ENCODE results near the gene ADAMTSL1.
"Not testable (repeated sequence)": the region's sequence is repeated elsewhere in the genome, so short reads cannot be mapped to it uniquely, and the experiment has no call there.

ADAMTSL1 gene

GRCh38 chr9:18826248-18826647 lies 352.3 kb downstream of the ADAMTSL1 start:
- ATAC-seq = no peak

- ATAC-seq = no peak
Measured at GRCh38 chr9:18829066-18829465, 355.1 kb downstream of the ADAMTSL1 start.

- ATAC-seq = no peak
Measured at GRCh38 chr9:18829873-18830272, 355.9 kb downstream of the ADAMTSL1 start.

GRCh38 chr9:18834740-18835361 lies 360.9 kb downstream of the ADAMTSL1 start:
- no peak for ATAC-seq

- no peak for ATAC-seq
Measured at GRCh38 chr9:18837402-18837801, 363.4 kb downstream of the ADAMTSL1 start.

- no peak for ATAC-seq
Measured at GRCh38 chr9:18847576-18848275, 373.8 kb downstream of the ADAMTSL1 start.

- no peak for ATAC-seq
Measured at GRCh38 chr9:18848657-18849056, 374.7 kb downstream of the ADAMTSL1 start.

- no peak for ATAC-seq
Measured at GRCh38 chr9:18849270-18849669, 375.3 kb downstream of the ADAMTSL1 start.

GRCh38 chr9:18849890-18850677 lies 376.1 kb downstream of the ADAMTSL1 start:
- no peak for ATAC-seq

GRCh38 chr9:18851069-18851795 lies 377.3 kb downstream of the ADAMTSL1 start:
- ATAC-seq = no peak

GRCh38 chr9:18855656-18856055 lies 381.7 kb downstream of the ADAMTSL1 start:
- ATAC-seq = no peak

GRCh38 chr9:18857334-18857733 lies 383.4 kb downstream of the ADAMTSL1 start:
- no peak for ATAC-seq

- ATAC-seq = no peak
Measured at GRCh38 chr9:18857769-18858168, 383.8 kb downstream of the ADAMTSL1 start.

- ATAC-seq = no peak
Measured at GRCh38 chr9:18861609-18862544, 387.9 kb downstream of the ADAMTSL1 start.

- ATAC-seq = no peak
Measured at GRCh38 chr9:18863791-18864190, 389.8 kb downstream of the ADAMTSL1 start.

GRCh38 chr9:18864516-18864915 lies 390.6 kb downstream of the ADAMTSL1 start:
- no peak for ATAC-seq

- ATAC-seq = no peak
Measured at GRCh38 chr9:18865542-18865941, 391.6 kb downstream of the ADAMTSL1 start.

- no peak for ATAC-seq
Measured at GRCh38 chr9:18866121-18866831, 392.3 kb downstream of the ADAMTSL1 start.

- ATAC-seq = no peak
Measured at GRCh38 chr9:18869725-18870124, 395.8 kb downstream of the ADAMTSL1 start.

GRCh38 chr9:18874069-18874468 lies 400.1 kb downstream of the ADAMTSL1 start:
- ATAC-seq = no peak

- ATAC-seq = not testable (repeated sequence)
Measured at GRCh38 chr9:18874990-18875389, 401.0 kb downstream of the ADAMTSL1 start.
